GM21360 (cell line): ENCODE measurements around the gene FRMPD4.
A peak's percentile ranks its signal among the peaks of the same experiment; 100 is the strongest.

Source experiments
- ATAC-seq: cut with Tn5 transposase; IDR thresholded peaks from one replicate; pipeline ENCODE4 v1.9.1; 2021; ENCODE audit warnings: mild to moderate bottlenecking, moderate library complexity; ENCODE audit not compliant: unreplicated experiment

Gene FRMPD4

GRCh38 chrX:12611471-12611870, 473.2 kb downstream of the FRMPD4 start:
- no peak for ATAC-seq

- no peak for ATAC-seq
Observed at GRCh38 chrX:12614266-12614665, 476.0 kb downstream of the FRMPD4 start.

- ATAC-seq, result no peak
Observed at GRCh38 chrX:12615061-12615460, 476.8 kb downstream of the FRMPD4 start.

- no peak for ATAC-seq
Observed at GRCh38 chrX:12617241-12617640, 479.0 kb downstream of the FRMPD4 start.

- no peak for ATAC-seq
Observed at GRCh38 chrX:12647230-12647629, 509.0 kb downstream of the FRMPD4 start.

- no peak for ATAC-seq
Observed at GRCh38 chrX:12648995-12649394, 510.7 kb downstream of the FRMPD4 start.

GRCh38 chrX:12657433-12657832, 519.2 kb downstream of the FRMPD4 start:
- ATAC-seq, result peak; percentile 12

- peak; percentile 91 for ATAC-seq
Observed at GRCh38 chrX:12657881-12658280, 519.6 kb downstream of the FRMPD4 start.

- ATAC-seq, result no peak
Observed at GRCh38 chrX:12661464-12661863, 523.2 kb downstream of the FRMPD4 start.

- ATAC-seq, result no peak
Observed at GRCh38 chrX:12672367-12673106, 534.3 kb downstream of the FRMPD4 start.

- no peak for ATAC-seq
Observed at GRCh38 chrX:12673487-12673886, 535.2 kb downstream of the FRMPD4 start.

GRCh38 chrX:12679522-12679921, 541.2 kb downstream of the FRMPD4 start:
- ATAC-seq, result no peak

GRCh38 chrX:12681047-12681446, 542.8 kb downstream of the FRMPD4 start:
- ATAC-seq, result no peak

- no peak for ATAC-seq
Observed at GRCh38 chrX:12685541-12685940, 547.3 kb downstream of the FRMPD4 start.

GRCh38 chrX:12686331-12686730, 548.1 kb downstream of the FRMPD4 start:
- no peak for ATAC-seq

- ATAC-seq, result no peak
Observed at GRCh38 chrX:12690646-12691045, 552.4 kb downstream of the FRMPD4 start.

- no peak for ATAC-seq
Observed at GRCh38 chrX:12693754-12694153, 555.5 kb downstream of the FRMPD4 start.

GRCh38 chrX:12700745-12701144, 562.5 kb downstream of the FRMPD4 start:
- ATAC-seq, result no peak

- ATAC-seq, result no peak
Observed at GRCh38 chrX:12701628-12702027, 563.4 kb downstream of the FRMPD4 start.

GRCh38 chrX:12702509-12703091, 564.3 kb downstream of the FRMPD4 start:
- no peak for ATAC-seq

GRCh38 chrX:12704706-12705105, 566.4 kb downstream of the FRMPD4 start:
- no peak for ATAC-seq

GRCh38 chrX:12709047-12709446, 570.8 kb downstream of the FRMPD4 start:
- ATAC-seq, result no peak
